ENCODE measurements around the gene GFRA1.

GFRA1 gene

GRCh38 chr10:116296291-116296721 lies 23.3 kb upstream of the GFRA1 start:
- Histone ChIP-seq H3K27me3 (ENCODE audit: insufficient read depth, low read length, poor library complexity) (no peaks in the 10 kb centered on the region), H3K4me3 (ENCODE audit: low read depth in 1 of 2, low read length in 2 of 2) (no peak overlapping the region), H2AFZ (ENCODE audit: low read depth, low read length) (no peak overlapping the region), H3K36me3 (ENCODE audit: insufficient read depth, low read length) (no peaks in the 10 kb centered on the region), H4K20me1 (ENCODE audit: insufficient read depth, low read length) (no peaks in the 10 kb centered on the region), H3K4me1 (ENCODE audit: insufficient read depth, low read length) (no peaks in the 10 kb centered on the region), H3K79me2 (ENCODE audit: insufficient read depth, low read length) (no peaks in the 10 kb centered on the region), H3K4me2 (ENCODE audit: insufficient read depth, low read length) (no peak overlapping the region), H3K9ac (ENCODE audit: low read depth, low read length) (no peak overlapping the region), H3K27ac (ENCODE audit: low read length) (no peak overlapping the region), H3K9me3 (ENCODE audit: insufficient read depth, low read length, severe bottlenecking) (no peaks in the 10 kb centered on the region)
- ATAC-seq (ENCODE audit: insufficient read depth, low read depth), result no peak
- TF ChIP-seq CTCF (IDR thresholded peaks at IDR 0.05; ENCODE audit: borderline replicate concordance, extremely low read depth, low read length, poor library complexity, severe bottlenecking) (no peak), EZH2 (IDR thresholded peaks at IDR 0.05; ENCODE audit: borderline replicate concordance, low read depth, low read length, severe bottlenecking) (no peak)
- DNase-seq, result no peak

- H3K9ac ChIP-seq (ENCODE audit: low read depth, low read length), result no peak overlapping the region
- H3K27ac ChIP-seq (ENCODE audit: low read length), result no peak overlapping the region
- H3K4me3 ChIP-seq (ENCODE audit: low read depth in 1 of 2, low read length in 2 of 2), result no peak overlapping the region
- no peak overlapping the region for H2AFZ ChIP-seq (ENCODE audit: low read depth, low read length)
- H3K27me3 ChIP-seq (ENCODE audit: insufficient read depth, low read length, poor library complexity), result no peaks in the 10 kb centered on the region
- no peak for DNase-seq
- TF ChIP-seq EZH2 (IDR thresholded peaks at IDR 0.05; ENCODE audit: borderline replicate concordance, low read depth, low read length, severe bottlenecking), result no peak
- TF ChIP-seq CTCF (IDR thresholded peaks at IDR 0.05; ENCODE audit: borderline replicate concordance, extremely low read depth, low read length, poor library complexity, severe bottlenecking), result no peak
- no peaks in the 10 kb centered on the region for H4K20me1 ChIP-seq (ENCODE audit: insufficient read depth, low read length)
- no peaks in the 10 kb centered on the region for H3K79me2 ChIP-seq (ENCODE audit: insufficient read depth, low read length)
- H3K36me3 ChIP-seq (ENCODE audit: insufficient read depth, low read length), result no peaks in the 10 kb centered on the region
- H3K9me3 ChIP-seq (ENCODE audit: insufficient read depth, low read length, severe bottlenecking), result no peaks in the 10 kb centered on the region
- H3K4me1 ChIP-seq (ENCODE audit: insufficient read depth, low read length), result no peaks in the 10 kb centered on the region
- no peak overlapping the region for H3K4me2 ChIP-seq (ENCODE audit: insufficient read depth, low read length)
- ATAC-seq (ENCODE audit: insufficient read depth, low read depth), result no peak
Observed at GRCh38 chr10:116292493-116292892, 19.5 kb upstream of the GFRA1 start.

GRCh38 chr10:116289652-116290051 lies 16.6 kb upstream of the GFRA1 start:
- no peak overlapping the region for H3K27ac ChIP-seq (ENCODE audit: low read length)
- ATAC-seq (ENCODE audit: insufficient read depth, low read depth) (no peak), DNase-seq (no peak)
- H3K9me3 ChIP-seq (ENCODE audit: insufficient read depth, low read length, severe bottlenecking), result no peaks in the 10 kb centered on the region
- H3K79me2 ChIP-seq (ENCODE audit: insufficient read depth, low read length), result no peaks in the 10 kb centered on the region
- H3K4me1 ChIP-seq (ENCODE audit: insufficient read depth, low read length), result no peaks in the 10 kb centered on the region; the same call in 1 of the 2 replicates
- H3K36me3 ChIP-seq (ENCODE audit: insufficient read depth, low read length), result no peaks in the 10 kb centered on the region
- no peak overlapping the region for H2AFZ ChIP-seq (ENCODE audit: low read depth, low read length)
- no peak overlapping the region for H3K4me2 ChIP-seq (ENCODE audit: insufficient read depth, low read length)
- H3K4me3 ChIP-seq (ENCODE audit: low read depth in 1 of 2, low read length in 2 of 2), result no peak overlapping the region
- H3K27me3 ChIP-seq (ENCODE audit: insufficient read depth, low read length, poor library complexity), result no peaks in the 10 kb centered on the region
- no peaks in the 10 kb centered on the region for H4K20me1 ChIP-seq (ENCODE audit: insufficient read depth, low read length)
- TF ChIP-seq CTCF (IDR thresholded peaks at IDR 0.05; ENCODE audit: borderline replicate concordance, extremely low read depth, low read length, poor library complexity, severe bottlenecking) (no peak), EZH2 (IDR thresholded peaks at IDR 0.05; ENCODE audit: borderline replicate concordance, low read depth, low read length, severe bottlenecking) (no peak)
- H3K9ac ChIP-seq (ENCODE audit: low read depth, low read length), result no peak overlapping the region
